GM21381 (cell line): ENCODE data around the gene DENND5B.

Source experiments
- ATAC-seq: cut with Tn5 transposase; IDR thresholded peaks from one replicate; pipeline ENCODE4 v1.9.1; 2021; ENCODE audit warnings: mild to moderate bottlenecking, moderate library complexity; ENCODE audit not compliant: unreplicated experiment

The DENND5B gene

GRCh38 chr12:31343139-31343538 lies 247.8 kb downstream of the DENND5B start:
- no peak for ATAC-seq

GRCh38 chr12:31342286-31342685 lies 248.7 kb downstream of the DENND5B start:
- no peak for ATAC-seq

GRCh38 chr12:31339831-31340622 lies 250.9 kb downstream of the DENND5B start:
- ATAC-seq = no peak

- no peak for ATAC-seq
Observed at GRCh38 chr12:31337952-31338351, 253.0 kb downstream of the DENND5B start.
